DND-41 (cell line): ENCODE results near the gene ROBO2.

ENCODE experiments used
- ATAC-seq: fragments of 200-7000 bp; cut with Tn5 transposase; 3 replicates; pipeline ENCODE4 v1.9.1; 2021; ENCODE audit warnings: low read depth; ENCODE audit not compliant: insufficient read depth
- DNase-seq: peaks from one replicate; pipeline ENCODE4 v3.0.0-alpha.2; 2020
- H2AFZ ChIP-seq: 2 replicates; pipeline ENCODE4 v1.6.0; 2012; ENCODE audit warnings: low read depth, low read length
- H3K27ac ChIP-seq: 2 replicates; pipeline ENCODE4 v1.5.1; 2012; ENCODE audit warnings: low read length, inconsistent platforms
- H3K27me3 ChIP-seq: fragments of 200-600 bp; sonication (generic); 2 replicates; pipeline ENCODE4 v1.6.0; 2012; ENCODE audit warnings: low read length, mild to moderate bottlenecking, inconsistent platforms; ENCODE audit not compliant: insufficient read depth, poor library complexity
- H3K36me3 ChIP-seq: 2 replicates; pipeline ENCODE4 v1.5.1; 2012; ENCODE audit warnings: low read length, inconsistent platforms; ENCODE audit not compliant: insufficient read depth
- H3K4me1 ChIP-seq: 2 replicates; pipeline ENCODE4 v1.5.1; 2012; ENCODE audit warnings: mild to moderate bottlenecking, low read length; ENCODE audit not compliant: insufficient read depth
- H3K4me2 ChIP-seq: 2 replicates; pipeline ENCODE4 v1.6.0; 2012; ENCODE audit warnings: mild to moderate bottlenecking, moderate library complexity, low read length, inconsistent platforms; ENCODE audit not compliant: insufficient read depth
- H3K4me3 ChIP-seq, 2 experiments: fragments of 200-600 bp in 1 of 2; shearing (Covaris generic) in 1 of 2; 2 replicates each; pipeline ENCODE4 v1.5.1; 2012 to 2016; ENCODE audit warnings: inconsistent platforms in 2 of 2, low read length in 2 of 2, mild to moderate bottlenecking in 2 of 2, low read depth in 1 of 2, moderate library complexity in 1 of 2
- H3K79me2 ChIP-seq: 2 replicates; pipeline ENCODE4 v1.6.0; 2012; ENCODE audit warnings: low read length, inconsistent platforms; ENCODE audit not compliant: insufficient read depth
- H3K9ac ChIP-seq: 2 replicates; pipeline ENCODE4 v1.6.0; 2012; ENCODE audit warnings: low read depth, mild to moderate bottlenecking, inconsistent platforms, low read length, moderate library complexity
- H3K9me3 ChIP-seq: 2 replicates; pipeline ENCODE4 v1.5.1; 2012; ENCODE audit warnings: low read length, moderate library complexity, mild to moderate bottlenecking, inconsistent platforms; ENCODE audit not compliant: insufficient read depth, severe bottlenecking
- H4K20me1 ChIP-seq: 2 replicates; pipeline ENCODE4 v1.6.0; 2012; ENCODE audit warnings: low read length; ENCODE audit not compliant: insufficient read depth
- EZH2 ChIP-seq: IDR thresholded peaks from 3 replicates; pipeline ENCODE4 v1.6.1; 2012; ENCODE audit warnings: borderline replicate concordance, low read depth, mild to moderate bottlenecking, moderate library complexity, low read length, inconsistent platforms; ENCODE audit not compliant: severe bottlenecking
- TF ChIP-seq, protein P1 (sequence below): IDR thresholded peaks from 2 replicates; pipeline ENCODE4 v1.5.1; 2012; ENCODE audit warnings: borderline replicate concordance, low read length, moderate library complexity, mild to moderate bottlenecking; ENCODE audit not compliant: poor library complexity, severe bottlenecking; ENCODE audit errors: extremely low read depth

ROBO2 gene

DNA sequence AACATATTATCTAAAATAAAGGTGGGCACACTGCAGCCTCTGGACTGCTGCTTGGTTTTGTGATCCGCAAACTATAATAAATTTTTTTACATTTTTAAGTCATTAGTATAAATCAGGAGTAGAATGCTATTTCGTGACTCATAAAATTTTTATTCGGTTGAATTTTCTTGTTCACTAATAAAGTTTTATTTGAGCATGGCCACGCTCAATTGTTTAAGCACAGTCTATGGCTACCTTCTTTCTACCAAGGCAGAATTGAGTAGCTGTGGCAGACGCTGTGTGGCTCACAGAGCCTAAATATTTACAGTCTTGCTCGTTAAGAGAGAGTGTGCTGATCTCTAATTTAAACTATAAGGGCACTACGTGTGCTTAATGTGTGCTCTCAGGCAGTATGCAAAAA is 28.9 kb downstream of the ROBO2 start:
- Histone ChIP-seq H3K4me3 (no peak overlapping the region), H4K20me1 (no peaks in the 10 kb centered on the region), H3K27ac (no peak overlapping the region), H3K9ac (no peak overlapping the region), H3K36me3 (no peaks in the 10 kb centered on the region), H3K27me3 (no peaks in the 10 kb centered on the region), H3K79me2 (no peaks in the 10 kb centered on the region), H3K4me1 (no peaks in the 10 kb centered on the region), H3K9me3 (no peaks in the 10 kb centered on the region), H2AFZ (no peak overlapping the region), H3K4me2 (no peak overlapping the region)
- ATAC-seq (no peak), DNase-seq (no peak)
- TF ChIP-seq, protein P1, sequence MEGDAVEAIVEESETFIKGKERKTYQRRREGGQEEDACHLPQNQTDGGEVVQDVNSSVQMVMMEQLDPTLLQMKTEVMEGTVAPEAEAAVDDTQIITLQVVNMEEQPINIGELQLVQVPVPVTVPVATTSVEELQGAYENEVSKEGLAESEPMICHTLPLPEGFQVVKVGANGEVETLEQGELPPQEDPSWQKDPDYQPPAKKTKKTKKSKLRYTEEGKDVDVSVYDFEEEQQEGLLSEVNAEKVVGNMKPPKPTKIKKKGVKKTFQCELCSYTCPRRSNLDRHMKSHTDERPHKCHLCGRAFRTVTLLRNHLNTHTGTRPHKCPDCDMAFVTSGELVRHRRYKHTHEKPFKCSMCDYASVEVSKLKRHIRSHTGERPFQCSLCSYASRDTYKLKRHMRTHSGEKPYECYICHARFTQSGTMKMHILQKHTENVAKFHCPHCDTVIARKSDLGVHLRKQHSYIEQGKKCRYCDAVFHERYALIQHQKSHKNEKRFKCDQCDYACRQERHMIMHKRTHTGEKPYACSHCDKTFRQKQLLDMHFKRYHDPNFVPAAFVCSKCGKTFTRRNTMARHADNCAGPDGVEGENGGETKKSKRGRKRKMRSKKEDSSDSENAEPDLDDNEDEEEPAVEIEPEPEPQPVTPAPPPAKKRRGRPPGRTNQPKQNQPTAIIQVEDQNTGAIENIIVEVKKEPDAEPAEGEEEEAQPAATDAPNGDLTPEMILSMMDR = no peak
- no peak for TF ChIP-seq EZH2

DNA sequence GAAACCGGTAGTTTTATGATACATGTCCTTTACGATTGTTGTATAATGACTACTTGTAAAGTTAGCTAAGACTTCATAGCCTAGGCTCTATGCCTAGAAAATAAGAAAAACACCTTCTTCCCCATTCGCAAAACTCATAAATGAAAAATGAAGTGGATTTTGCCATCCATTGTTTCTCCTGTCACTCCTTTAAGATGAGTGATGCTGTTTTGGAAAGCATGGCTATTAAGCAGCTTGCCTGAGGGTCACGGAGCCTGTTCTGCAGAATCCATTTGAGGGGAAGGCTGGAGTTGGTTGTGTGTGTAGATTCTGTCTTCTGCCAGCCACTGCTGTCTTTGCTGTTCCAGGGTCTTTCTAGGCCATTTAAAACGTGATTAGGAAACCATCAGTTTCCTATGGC is 31.5 kb downstream of the ROBO2 start:
- no peak for TF ChIP-seq EZH2
- TF ChIP-seq, protein P1 = no peak
- Histone ChIP-seq H3K27ac (no peak overlapping the region), H3K27me3 (no peaks in the 10 kb centered on the region), H3K9ac (no peak overlapping the region), H3K4me3 (no peak overlapping the region), H3K4me1 (no peaks in the 10 kb centered on the region), H2AFZ (no peak overlapping the region), H3K79me2 (no peaks in the 10 kb centered on the region), H3K36me3 (no peaks in the 10 kb centered on the region), H4K20me1 (no peaks in the 10 kb centered on the region), H3K9me3 (no peaks in the 10 kb centered on the region), H3K4me2 (no peak overlapping the region)
- ATAC-seq (no peak), DNase-seq (no peak)

DNA sequence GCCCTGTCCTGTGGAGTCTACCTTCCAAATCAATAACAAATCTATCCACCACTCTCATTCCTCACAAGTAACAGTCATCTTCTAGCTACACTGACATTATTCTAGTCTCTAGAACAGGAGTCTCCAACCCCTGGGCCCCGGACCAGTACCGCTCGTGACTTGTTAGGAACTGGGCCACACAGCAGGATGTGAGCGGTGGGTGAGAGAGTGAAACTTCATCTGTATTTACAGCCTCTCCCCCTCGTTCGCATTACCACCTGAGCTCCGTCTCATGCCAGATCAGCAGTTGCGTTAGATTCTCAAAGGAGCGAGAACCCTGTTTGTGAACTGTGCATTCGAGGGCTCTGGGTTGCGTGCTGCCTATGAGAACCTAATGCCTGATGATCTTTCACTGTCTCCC is 31.9 kb downstream of the ROBO2 start:
- Histone ChIP-seq H3K79me2 (no peaks in the 10 kb centered on the region), H3K4me2 (no peak overlapping the region), H3K4me1 (no peaks in the 10 kb centered on the region), H3K9me3 (no peaks in the 10 kb centered on the region), H3K9ac (no peak overlapping the region), H3K27ac (no peak overlapping the region), H2AFZ (no peak overlapping the region), H3K36me3 (no peaks in the 10 kb centered on the region), H4K20me1 (no peaks in the 10 kb centered on the region), H3K27me3 (no peaks in the 10 kb centered on the region), H3K4me3 (no peak overlapping the region)
- no peak for ATAC-seq
- TF ChIP-seq, protein P1 = no peak
- TF ChIP-seq EZH2 = no peak
- DNase-seq = no peak

DNA sequence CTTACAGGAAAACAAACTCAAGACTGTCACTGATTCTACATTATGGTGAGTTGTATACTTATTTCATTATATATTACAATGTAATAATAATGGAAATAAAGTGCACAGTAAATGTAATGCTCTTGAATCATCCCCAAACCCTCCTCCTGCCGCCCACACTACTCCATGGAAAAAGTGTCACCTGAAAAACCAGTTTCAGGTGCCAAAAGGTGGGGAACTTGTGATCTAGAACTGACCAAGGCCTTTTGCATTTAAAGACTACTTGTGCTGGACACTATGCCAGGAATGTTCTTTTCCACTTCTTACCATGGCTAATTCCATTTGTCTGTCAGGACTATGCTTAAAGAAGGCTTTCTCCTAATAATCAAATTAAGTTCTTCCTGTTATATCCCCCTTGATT is 32.3 kb downstream of the ROBO2 start:
- ATAC-seq (no peak), DNase-seq (no peak)
- Histone ChIP-seq H3K9me3 (no peaks in the 10 kb centered on the region), H3K4me2 (no peak overlapping the region), H2AFZ (no peak overlapping the region), H3K4me3 (no peak overlapping the region), H3K36me3 (no peaks in the 10 kb centered on the region), H3K9ac (no peak overlapping the region), H3K27ac (no peak overlapping the region), H3K4me1 (no peaks in the 10 kb centered on the region), H4K20me1 (no peaks in the 10 kb centered on the region), H3K79me2 (no peaks in the 10 kb centered on the region), H3K27me3 (no peaks in the 10 kb centered on the region)
- TF ChIP-seq EZH2 = no peak
- TF ChIP-seq, protein P1 = no peak
